HG02588 (cell line): ENCODE measurements around the gene GRIP2.

Experiments used
- ATAC-seq: cut with Tn5 transposase; IDR thresholded peaks from one replicate; pipeline ENCODE4 v1.9.1; 2021; ENCODE audit warnings: mild to moderate bottlenecking, moderate library complexity; ENCODE audit not compliant: unreplicated experiment

The GRIP2 gene

DNA sequence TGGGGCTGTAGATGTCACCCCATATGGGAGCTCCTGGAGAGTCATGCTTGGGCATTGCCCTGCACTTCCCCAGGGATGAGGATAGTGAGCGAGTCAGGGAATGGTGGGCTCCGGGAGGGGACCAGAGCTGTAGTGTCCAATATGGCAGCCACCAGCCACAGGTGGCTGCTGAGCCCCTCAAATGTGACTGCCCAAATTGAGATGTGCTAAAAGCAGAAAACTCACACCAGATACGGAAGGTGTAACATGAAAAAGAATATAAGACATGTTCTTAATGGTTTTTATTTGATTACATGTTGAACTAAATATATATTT, 31.7 kb downstream of the GRIP2 start:
- no peak for ATAC-seq

GRCh38 chr3:14507757-14508504, 32.2 kb downstream of the GRIP2 start:
- no peak for ATAC-seq

DNA sequence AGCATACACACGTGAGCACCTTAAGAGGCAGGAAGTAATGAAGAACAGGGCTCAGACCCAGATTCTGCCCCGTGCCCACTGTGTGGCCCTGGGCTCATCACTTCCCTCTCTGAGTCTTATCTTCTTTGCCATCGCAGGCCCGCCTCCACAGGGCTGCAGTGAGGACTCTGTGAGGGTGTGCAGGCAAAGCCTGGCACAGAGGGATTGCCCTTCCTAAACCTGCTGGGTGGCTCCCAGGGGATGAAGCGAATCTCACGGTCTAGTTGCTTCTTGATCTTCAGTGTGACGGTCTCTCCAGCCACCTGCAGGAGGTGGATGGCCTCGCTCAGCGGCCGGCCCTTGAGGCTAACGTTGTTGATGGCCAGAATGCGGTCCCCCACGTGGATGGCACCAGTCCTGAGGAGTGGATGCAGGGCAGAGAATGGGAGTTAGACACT, 32.8 kb downstream of the GRIP2 start:
- no peak for ATAC-seq

- no peak for ATAC-seq
Observed at GRCh38 chr3:14506626-14507304, 33.4 kb downstream of the GRIP2 start.

DNA sequence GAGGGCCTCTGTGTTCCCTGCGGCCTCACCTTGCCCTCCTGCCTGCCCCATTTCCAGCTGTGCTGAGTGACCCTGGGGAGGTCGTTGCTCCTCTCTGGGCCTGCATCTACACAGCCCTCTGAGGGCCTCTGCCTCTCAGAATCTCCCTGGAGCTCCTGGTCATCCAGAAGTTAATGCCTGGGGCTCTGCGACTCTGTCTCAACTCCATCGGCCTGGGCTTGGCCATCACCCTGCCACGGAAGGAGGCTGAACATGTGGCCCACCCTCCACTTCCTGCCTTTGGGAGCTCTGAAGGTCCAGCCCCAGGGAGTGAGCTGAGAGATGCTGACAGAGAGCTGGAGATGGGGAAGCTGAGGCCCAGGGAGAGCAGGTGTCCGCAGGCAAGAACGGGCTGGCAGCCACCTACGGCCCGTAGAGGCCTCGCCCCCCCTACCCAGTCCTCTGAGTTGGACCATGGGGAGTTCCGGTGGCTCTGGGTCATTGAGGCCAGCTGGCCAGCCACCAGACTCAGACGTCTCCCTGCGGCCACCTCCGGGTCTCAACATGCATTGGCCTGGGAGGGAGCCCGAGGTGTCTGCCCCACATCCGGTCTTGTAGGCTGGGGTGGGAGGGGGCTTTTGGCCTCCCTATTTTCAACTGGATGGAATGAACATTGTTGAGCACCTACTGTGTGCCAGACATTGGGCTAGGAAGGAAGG, 34.2 kb downstream of the GRIP2 start:
- ATAC-seq, result no peak

GRCh38 chr3:14505001-14505802, 34.9 kb downstream of the GRIP2 start:
- ATAC-seq, result no peak

- ATAC-seq, result no peak
Observed at GRCh38 chr3:14503706-14504065, 36.5 kb downstream of the GRIP2 start.

DNA sequence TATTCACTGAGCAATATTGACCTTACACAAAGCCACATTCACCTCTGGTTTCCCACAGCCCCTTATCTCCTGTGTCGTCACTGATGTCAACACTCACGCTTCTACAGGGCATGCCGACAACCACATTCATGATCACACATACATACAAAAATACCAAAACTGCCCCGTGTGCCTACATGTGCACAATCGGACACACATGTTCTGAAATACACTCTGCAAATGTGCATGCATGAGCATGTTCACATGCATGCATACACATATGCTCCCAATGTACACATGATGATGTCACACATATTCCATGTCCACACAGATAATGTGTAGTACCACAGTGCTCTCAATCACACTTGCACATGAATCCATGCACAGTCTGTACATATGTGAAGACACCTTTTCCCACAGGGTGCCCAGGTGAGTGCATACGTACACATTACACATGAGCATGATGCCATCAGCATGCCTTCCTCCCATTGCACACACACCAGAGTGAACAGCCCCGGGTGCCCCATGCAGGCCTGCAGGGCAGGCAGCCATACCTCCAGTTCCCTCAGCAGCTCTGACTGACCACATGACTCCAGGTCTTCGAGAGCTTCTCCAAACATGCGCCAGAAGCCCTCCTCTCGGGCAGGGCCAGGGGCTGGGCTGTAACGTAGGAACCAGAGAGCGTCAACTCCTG, 37.0 kb downstream of the GRIP2 start:
- ATAC-seq, result no peak

DNA sequence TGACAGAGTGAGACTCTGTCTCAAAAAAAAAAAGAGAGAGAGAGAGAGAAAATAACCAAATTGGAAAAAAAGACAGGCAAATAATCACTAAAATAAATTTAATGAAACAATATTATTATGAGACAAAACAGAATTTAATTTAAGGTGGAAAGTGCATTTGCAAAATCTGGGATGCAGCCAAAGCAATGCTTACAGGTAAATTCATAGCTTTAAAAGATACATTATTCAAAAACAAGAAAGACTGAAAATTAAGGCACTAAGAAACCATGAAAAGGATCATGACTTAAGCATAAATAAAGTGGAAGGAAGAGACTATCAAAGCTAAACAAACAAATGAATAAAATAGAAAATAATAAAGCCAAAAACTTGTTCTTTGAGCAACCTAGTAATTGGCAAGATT, 37.7 kb downstream of the GRIP2 start:
- no peak for ATAC-seq

- no peak for ATAC-seq
Observed at GRCh38 chr3:14497321-14497720, 42.8 kb downstream of the GRIP2 start.

DNA sequence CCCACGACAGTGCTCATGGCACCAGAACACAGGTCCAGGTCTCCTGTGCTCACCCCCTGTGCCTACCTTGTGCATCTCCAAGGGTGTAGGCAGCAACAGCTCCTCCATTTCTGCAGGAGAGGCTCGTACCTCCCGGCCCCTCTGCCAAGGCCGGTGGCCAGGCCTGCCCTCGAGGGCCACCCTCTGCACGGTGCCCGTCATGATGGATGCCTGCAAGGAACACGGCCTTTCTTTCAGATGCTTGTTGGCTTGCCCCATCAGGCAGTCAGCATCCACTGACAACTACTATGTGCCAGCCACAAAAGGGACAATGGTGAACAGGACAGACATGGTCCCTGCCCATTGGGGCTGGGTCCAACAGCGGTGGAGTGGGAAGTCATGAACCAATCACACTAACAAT, 43.8 kb downstream of the GRIP2 start:
- ATAC-seq, result no peak

GRCh38 chr3:14494973-14495300, 45.2 kb downstream of the GRIP2 start:
- ATAC-seq, result no peak

GRCh38 chr3:14494279-14494972, 45.7 kb downstream of the GRIP2 start:
- no peak for ATAC-seq

- no peak for ATAC-seq
Observed at GRCh38 chr3:14492948-14493881, 46.9 kb downstream of the GRIP2 start.

- ATAC-seq, result no peak
Observed at GRCh38 chr3:14491396-14492190, 48.5 kb downstream of the GRIP2 start.

GRCh38 chr3:14490831-14491230, 49.3 kb downstream of the GRIP2 start:
- no peak for ATAC-seq

DNA sequence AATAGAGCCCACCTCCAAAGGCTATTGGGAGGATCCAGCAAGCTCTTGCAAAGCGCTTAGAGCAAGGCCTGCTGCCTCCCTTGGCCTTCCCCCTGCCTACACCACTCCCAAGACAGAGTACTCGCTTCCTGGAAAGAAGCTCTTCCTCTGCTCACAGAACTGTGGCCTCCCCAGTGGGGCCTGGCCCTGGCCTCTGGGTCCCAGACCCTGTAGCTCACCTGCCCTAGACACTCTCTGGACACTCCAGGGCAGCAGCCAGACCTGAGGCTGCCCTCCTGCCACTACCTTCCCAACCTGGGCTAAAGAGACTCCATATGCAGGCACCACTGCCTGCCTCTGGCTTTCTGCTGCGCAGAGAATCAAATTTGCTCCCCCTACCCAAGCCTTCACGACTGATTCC, 49.9 kb downstream of the GRIP2 start:
- no peak for ATAC-seq

- no peak for ATAC-seq
Observed at GRCh38 chr3:14489641-14490040, 50.5 kb downstream of the GRIP2 start.
